ENCODE measurements around the gene GABRE.

GABRE gene

GRCh38 chrX:151938172-151938571, 36.3 kb downstream of the GABRE start:
- no peak for DNase-seq (ENCODE audit: extremely low read depth, low read depth)

GRCh38 chrX:151935358-151935757, 39.1 kb downstream of the GABRE start:
- no peak for DNase-seq (ENCODE audit: extremely low read depth, low read depth)
- no peak overlapping the region for H3K4me3 ChIP-seq (replicated peaks; ENCODE audit: low read depth, low read length)
- no peak for TF ChIP-seq CTCF (IDR thresholded peaks at IDR 0.05; ENCODE audit: low read depth, low read length, missing control alignments)

More at GRCh38 chrX:151938172-151938571, 36.3 kb downstream of the GABRE start:
- H3K4me3 ChIP-seq (replicated peaks; ENCODE audit: low read depth, low read length) = no peak overlapping the region
- no peak for TF ChIP-seq CTCF (IDR thresholded peaks at IDR 0.05; ENCODE audit: low read depth, low read length, missing control alignments)

GRCh38 chrX:151929126-151929525, 45.4 kb downstream of the GABRE start:
- H3K4me3 ChIP-seq (replicated peaks; ENCODE audit: low read depth, low read length) = no peak overlapping the region
- no peak for TF ChIP-seq CTCF (IDR thresholded peaks at IDR 0.05; ENCODE audit: low read depth, low read length, missing control alignments)
- no peak for DNase-seq (ENCODE audit: extremely low read depth, low read depth)

- DNase-seq (ENCODE audit: extremely low read depth, low read depth) = no peak
- H3K4me3 ChIP-seq (replicated peaks; ENCODE audit: low read depth, low read length) = no peak overlapping the region
- no peak for TF ChIP-seq CTCF (IDR thresholded peaks at IDR 0.05; ENCODE audit: low read depth, low read length, missing control alignments)
These were observed 50.8 kb downstream of the GABRE start for GRCh38 chrX:151923648-151924047.

GRCh38 chrX:151922692-151923091, 51.8 kb downstream of the GABRE start:
- DNase-seq (ENCODE audit: extremely low read depth, low read depth) = no peak
- no peak overlapping the region for H3K4me3 ChIP-seq (replicated peaks; ENCODE audit: low read depth, low read length)
- no peak for TF ChIP-seq CTCF (IDR thresholded peaks at IDR 0.05; ENCODE audit: low read depth, low read length, missing control alignments)

- no peak for DNase-seq (ENCODE audit: extremely low read depth, low read depth)
- no peak overlapping the region for H3K4me3 ChIP-seq (replicated peaks; ENCODE audit: low read depth, low read length)
- no peak for TF ChIP-seq CTCF (IDR thresholded peaks at IDR 0.05; ENCODE audit: low read depth, low read length, missing control alignments)
These were observed 52.6 kb downstream of the GABRE start for GRCh38 chrX:151921866-151922265.

- no peak for TF ChIP-seq CTCF (IDR thresholded peaks at IDR 0.05; ENCODE audit: low read depth, low read length, missing control alignments)
- DNase-seq (ENCODE audit: extremely low read depth, low read depth) = no peak
- H3K4me3 ChIP-seq (replicated peaks; ENCODE audit: low read depth, low read length) = no peak overlapping the region
These were observed 53.2 kb downstream of the GABRE start for GRCh38 chrX:151921292-151921691.
